HepG2 (cell line): Measurements from ENCODE around the gene ASIC3. TPM values are rescaled to one million over a fixed set of nuclear protein-coding genes. Genes with fewer than 3 reads are reported as not detected.

Experiments
- ATAC-seq: fragments of 200-7000 bp; cut with Tn5 transposase; 3 replicates; pipeline ENCODE4 v1.9.1; 2020; ENCODE audit warnings: mild to moderate bottlenecking, moderate library complexity
- BruUV-seq: library from RNA; stranded (reverse); fragments of 400-500 nt; replicated peaks from 2 replicates; lab custom pipeline; 2021; lab: Mats Ljungman, UMichigan
- CTCF ChIA-PET: fragments of 300-600 bp; formaldehyde crosslinking; extraction: SDS; loops from one replicate; lab custom pipeline; 2021; ENCODE audit warnings: low total read pairs, inconsistent platforms, low intra/inter-chr PET ratio; lab: Yijun Ruan, JAX
- POLR2A ChIA-PET: fragments of 350-600 bp; sonication (Branson Sonifier 250); formaldehyde crosslinking; loops from one replicate; lab custom pipeline; 2020; ENCODE audit warnings: antibody characterized with exemption, inconsistent platforms; lab: Yijun Ruan, JAX
- DNase-seq: peaks from one replicate; pipeline ENCODE4 v3.0.0-alpha.2; 2015; ENCODE audit warnings: low spot score
- FAIRE-seq: peaks from 3 replicates; lab custom pipeline; 2011; peaks lifted over from hg19 to GRCh38; lab: Jason Lieb, UNC
- H2AFZ ChIP-seq: one replicate; pipeline ENCODE4 v1.6.1; 2011; ENCODE audit warnings: low read length, inconsistent platforms
- H3K27ac ChIP-seq: fragments of 300-600 bp; 3 replicates; pipeline ENCODE4 v1.8.0; 2011; ENCODE audit warnings: mixed run types, mild to moderate bottlenecking, mixed read lengths, low read length, inconsistent platforms; ENCODE audit not compliant: insufficient read depth; ENCODE audit errors: extremely low read length
- H3K27me3 ChIP-seq, 2 experiments: fragments of 200-600 bp in 1 of 2; 2 replicates in 1 of 2; 3 replicates in 1 of 2; pipeline versions ENCODE4 v1.6.0 to v1.8.0; 2011; ENCODE audit warnings: low read length in 2 of 2, mild to moderate bottlenecking in 2 of 2, moderate library complexity in 2 of 2, inconsistent platforms in 1 of 2; ENCODE audit not compliant: insufficient read depth in 2 of 2, control insufficient read depth in 1 of 2
- H3K36me3 ChIP-seq, 2 experiments: fragments of 200-600 bp in 1 of 2; replicated peaks in 1 of 2; 2 replicates in 1 of 2; 3 replicates in 1 of 2; pipeline versions ENCODE4 v1.5.1 to v1.8.0; 2011; ENCODE audit warnings: low read length in 2 of 2, inconsistent platforms in 1 of 2; ENCODE audit not compliant: insufficient read depth in 2 of 2, control insufficient read depth in 1 of 2
- H3K4me1 ChIP-seq: 2 replicates; pipeline ENCODE4 v1.5.1; 2012; ENCODE audit warnings: low read length, inconsistent platforms; ENCODE audit not compliant: insufficient read depth
- H3K4me2 ChIP-seq: 2 replicates; pipeline ENCODE4 v1.6.0; 2011; ENCODE audit warnings: low read depth, low read length, inconsistent platforms
- H3K4me3 ChIP-seq, 3 experiments: fragments of 200-600 bp in 1 of 3; sonication (generic), shearing (Covaris generic) in 1 of 3; replicated peaks in 1 of 3; 2 replicates each; pipeline ENCODE4 v1.5.1; 2011 to 2016; ENCODE audit warnings: low read length in 3 of 3, inconsistent platforms in 2 of 3, low read depth in 2 of 3, mild to moderate bottlenecking in 2 of 3, control low read depth in 1 of 3, mixed read lengths in 1 of 3; ENCODE audit not compliant: insufficient read depth in 1 of 3
- H3K79me2 ChIP-seq: one replicate; pipeline ENCODE4 v1.6.1; 2011; ENCODE audit warnings: low read length, inconsistent platforms; ENCODE audit not compliant: insufficient read depth
- H3K9ac ChIP-seq: 2 replicates; pipeline ENCODE4 v1.6.0; 2011; ENCODE audit warnings: mild to moderate bottlenecking, low read depth, low read length, inconsistent platforms; ENCODE audit not compliant: insufficient read depth
- H3K9me3 ChIP-seq: 2 replicates; pipeline ENCODE4 v1.5.1; 2012; ENCODE audit warnings: mild to moderate bottlenecking, low read length
- H4K20me1 ChIP-seq: 2 replicates; pipeline ENCODE4 v1.6.0; 2011; ENCODE audit warnings: inconsistent platforms, mild to moderate bottlenecking, low read length, moderate library complexity; ENCODE audit not compliant: insufficient read depth
- ADNP ChIP-seq: sonication (generic); formaldehyde crosslinking; IDR thresholded peaks from 2 replicates; pipeline ENCODE4 v1.4.0; 2020; ENCODE audit warnings: missing genetic modification reagents
- ETV5 ChIP-seq: IDR thresholded peaks from 2 replicates; pipeline ENCODE4 v1.6.1; 2018; ENCODE audit warnings: missing biosample characterization, missing genetic modification reagents, inconsistent platforms, borderline replicate concordance
- HOXA5 ChIP-seq: sonication (generic); formaldehyde crosslinking; IDR thresholded peaks from 2 replicates; pipeline ENCODE4 v1.4.0; 2020; ENCODE audit warnings: missing genetic modification reagents
- KDM4B ChIP-seq: sonication (generic); formaldehyde crosslinking; IDR thresholded peaks from 2 replicates; pipeline ENCODE4 v1.4.0; 2020; ENCODE audit warnings: missing genetic modification reagents
- MYNN ChIP-seq: sonication (generic); formaldehyde crosslinking; IDR thresholded peaks from 2 replicates; pipeline ENCODE4 v1.4.0; 2020; ENCODE audit warnings: mild to moderate bottlenecking, low read depth, missing genetic modification reagents
- POLR2A ChIP-seq, 2 experiments: IDR thresholded peaks; 2 replicates each; pipeline ENCODE4 v1.6.1; 2011; ENCODE audit warnings: low read depth in 2 of 2, low read length in 2 of 2, mild to moderate bottlenecking in 1 of 2, moderate library complexity in 1 of 2; ENCODE audit not compliant: insufficient read depth in 1 of 2
- RARG ChIP-seq: sonication (generic); formaldehyde crosslinking; IDR thresholded peaks from 2 replicates; pipeline ENCODE4 v1.4.0; 2020; ENCODE audit warnings: low read depth, mild to moderate bottlenecking, missing genetic modification reagents
- RNF219 ChIP-seq: sonication (generic); formaldehyde crosslinking; IDR thresholded peaks from 2 replicates; pipeline ENCODE4 v1.5.0; 2020; ENCODE audit warnings: mild to moderate bottlenecking, missing genetic modification reagents
- SNRNP70 ChIP-seq: fragments of 200-400 bp; formaldehyde crosslinking; IDR thresholded peaks from 2 replicates; pipeline ENCODE4 v1.6.1; 2017; ENCODE audit warnings: mild to moderate bottlenecking, low read depth, low read length, moderate library complexity
- SRF ChIP-seq: IDR thresholded peaks from 2 replicates; pipeline ENCODE4 v1.6.1; 2011; ENCODE audit warnings: mild to moderate bottlenecking, low read depth, low read length, moderate library complexity
- XRCC5 ChIP-seq: fragments of 200-400 bp; formaldehyde crosslinking; optimal IDR thresholded peaks from 2 replicates; pipeline ENCODE3; 2017; ENCODE audit warnings: mild to moderate bottlenecking, low read length
- YEATS2 ChIP-seq: sonication (generic); formaldehyde crosslinking; IDR thresholded peaks from 2 replicates; pipeline ENCODE4 v1.4.0; 2020; ENCODE audit warnings: missing genetic modification reagents, borderline replicate concordance
- ZBTB26 ChIP-seq: IDR thresholded peaks from 2 replicates; pipeline ENCODE4 v1.6.1; 2016; ENCODE audit warnings: missing compliant biosample characterization, missing genetic modification reagents, borderline replicate concordance
- ZFAT ChIP-seq: sonication (generic); formaldehyde crosslinking; conservative IDR thresholded peaks from 2 replicates; pipeline ENCODE4 v1.8.1; 2023; ENCODE audit warnings: missing genetic modification reagents, inconsistent platforms
- ZMYM4 ChIP-seq: sonication (generic); formaldehyde crosslinking; IDR thresholded peaks from 2 replicates; pipeline ENCODE4 v1.8.1; 2023; ENCODE audit warnings: mild to moderate bottlenecking, missing genetic modification reagents
- ZNF512 ChIP-seq: sonication (generic); formaldehyde crosslinking; IDR thresholded peaks from 2 replicates; pipeline ENCODE4 v1.4.0; 2020; ENCODE audit warnings: mild to moderate bottlenecking, missing genetic modification reagents
- ZNF567 ChIP-seq: sonication (generic); formaldehyde crosslinking; IDR thresholded peaks from 2 replicates; pipeline ENCODE4 v1.8.1; 2023; ENCODE audit warnings: mild to moderate bottlenecking, missing genetic modification reagents, borderline replicate concordance
- ZNF784 ChIP-seq: sonication (generic); formaldehyde crosslinking; IDR thresholded peaks from 2 replicates; pipeline ENCODE4 v1.5.1; 2020; ENCODE audit warnings: missing genetic modification reagents, mild to moderate bottlenecking, borderline replicate concordance
- WGBS: methylation state at CpG from one replicate; pipeline ENCODE4 v1.1.6; 2017; ENCODE audit warnings: low lambda C conversion rate; 5-methylcytosine and 5-hydroxymethylcytosine counted together
- in situ Hi-C: cut with HindIII; loops from 2 replicates; pipeline ENCODE4 v1.10.0; 2017; ENCODE audit warnings: low pct_unique_long_range_greater_than_20kb; ENCODE audit not compliant: extremely low pct_ligation_motif_present
- intact Hi-C: fragments of 100-400 bp; cut with micrococcal nuclease; formaldehyde crosslinking; loops from one replicate; pipeline ENCODE4 v1.10.0; 2022; ENCODE audit not compliant: unreplicated experiment
- polyA plus RNA-seq, 8 experiments: library from polyadenylated mRNA; depleted of rRNA in 3 of 8; stranded (reverse) in 7 of 8; unstranded in 1 of 8; fragments of >200 nt; fragmentation: Illumina TruSeq in 4 of 8; extraction: Trizol in 4 of 8; gene quantifications; 2 replicates each; pipeline versions ENCODE4 v1.2.1 to v1.2.3, GENCODE V29; 2011 to 2016; ENCODE audit warnings: low read depth in 4 of 8, missing spikeins in 1 of 8, mixed read lengths in 1 of 8; ENCODE audit not compliant: insufficient read depth in 1 of 8
- total RNA-seq, 5 experiments: library from RNA; depleted of rRNA; stranded (reverse); fragments of >200 nt; fragmentation: Illumina TruSeq; extraction: Trizol; gene quantifications; 2 replicates each; pipeline ENCODE4 v1.2.3, GENCODE V29; 2016; ENCODE audit warnings: low read depth in 1 of 5

The ASIC3 gene
- total and polyA plus RNA-seq, 2 of the 13 experiments (the other 11 are each of a cell fraction or from before 2014, with no cell fraction given) = 0.51 TPM; not detected in 1

GRCh38 chr7:151035026-151035717 is 13.2 kb upstream of the ASIC3 start (continued):
- no peak for TF ChIP-seq ZMYM4 (CRISPR knock-in tag)

- H3K79me2 ChIP-seq = no peaks in the 10 kb centered on the region
- no peak overlapping the region for H2AFZ ChIP-seq
- no peaks in the 10 kb centered on the region for H3K36me3 ChIP-seq
- no peaks in the 10 kb centered on the region for H3K9me3 ChIP-seq
- no peaks in the 10 kb centered on the region for H4K20me1 ChIP-seq
- no peak for FAIRE-seq
- no peak overlapping the region for H3K4me3 ChIP-seq
- no TSS peak for BruUV-seq
- intact Hi-C loops = no loop called here
- CTCF ChIA-PET = no interaction called here
- in situ Hi-C loops = no loop called here
- H3K9ac ChIP-seq = no peak overlapping the region
- H3K27me3 ChIP-seq = no peaks in the 10 kb centered on the region
- no peak overlapping the region for H3K4me2 ChIP-seq
- peaks cover 14% of the 10 kb centered on the region for H3K4me1 ChIP-seq
- ATAC-seq = no peak
- POLR2A ChIA-PET = no interaction called here
- H3K27ac ChIP-seq = no peak overlapping the region
- 93% methylated on average over 7 of the region's 17 CpGs for WGBS
- DNase-seq = no peak
- TF ChIP-seq SNRNP70 (no peak), ADNP (CRISPR knock-in tag) (no peak), ETV5 (no peak), HOXA5 (CRISPR knock-in tag) (no peak), YEATS2 (CRISPR knock-in tag) (no peak), SRF (no peak), XRCC5 (no peak), ZBTB26 (no peak), MYNN (no peak), RNF219 (CRISPR knock-in tag) (no peak), ZNF567 (no peak), ZNF784 (CRISPR knock-in tag) (no peak), KDM4B (CRISPR knock-in tag) (no peak), RARG (no peak), POLR2A (IDR thresholded peaks at IDR 0.05; ENCODE audit: insufficient read depth in 1 of 2, low read depth in 2 of 2, low read length in 2 of 2) (no peak), ZNF512 (no peak), ZFAT (no peak)
Observed at GRCh38 chr7:151035902-151036301, 12.4 kb upstream of the ASIC3 start.
